Mesodermal cell (in vitro differentiated cells): ENCODE measurements around the gene CENPE.

ENCODE experiments used
- H3K27ac ChIP-seq: 2 replicates; pipeline ENCODE4 v1.7.0; 2013; ENCODE audit warnings: mild to moderate bottlenecking, low read depth, low read length, moderate library complexity; ENCODE audit not compliant: severe bottlenecking
- H3K36me3 ChIP-seq: 2 replicates; pipeline ENCODE4 v1.7.1; 2013; ENCODE audit warnings: mild to moderate bottlenecking, low read length, moderate library complexity; ENCODE audit not compliant: control insufficient read depth, insufficient read depth
- H3K4me1 ChIP-seq: one replicate; pipeline ENCODE4 v1.7.1; 2013; ENCODE audit warnings: mild to moderate bottlenecking, low read length; ENCODE audit not compliant: insufficient read depth, control insufficient read depth, poor library complexity, severe bottlenecking
- H3K4me3 ChIP-seq: 2 replicates; pipeline ENCODE4 v1.7.0; 2013; ENCODE audit warnings: low read length, control low read depth, mild to moderate bottlenecking; ENCODE audit not compliant: insufficient read depth, poor library complexity, severe bottlenecking; ENCODE audit errors: extremely low read depth
- H3K9me3 ChIP-seq: 2 replicates; pipeline ENCODE4 v1.7.1; 2013; ENCODE audit warnings: mild to moderate bottlenecking, low read length, moderate library complexity; ENCODE audit not compliant: control insufficient read depth
- WGBS, 2 experiments: methylation state at CpG; one replicate each; pipeline ENCODE4 v1.1.5; 2013; ENCODE audit warnings: missing lambda C conversion rate in 2 of 2; ENCODE audit not compliant: insufficient coverage in 2 of 2; 5-methylcytosine and 5-hydroxymethylcytosine counted together

Gene CENPE

GRCh38 chr4:103099691-103100392 lies 98.3 kb downstream of the CENPE start, which contains the start of gene BDH2:
Gene BDH2, minus strand, starts transcription at chr4:103099834. Its CDS starts 3,580 bp downstream, at chr4:103096254.
- Histone ChIP-seq H3K36me3 (no peaks in the 10 kb centered on the region), H3K4me3 (peak within 1 kb of the TSS; percentile 48), H3K9me3 (no peaks in the 10 kb centered on the region), H3K4me1 (peaks cover 5% of the 10 kb centered on the region), H3K27ac (peak within 1 kb of the TSS; percentile 20)
- WGBS, 2 experiments: 14 to 17% methylated on average over 4 to 6 of the region's 11 CpGs

- 14 to 78% methylated on average over 1 to 2 of the region's 4 CpGs for WGBS, 2 experiments
Observed at GRCh38 chr4:103098756-103099440, 99.2 kb downstream of the CENPE start.

DNA sequence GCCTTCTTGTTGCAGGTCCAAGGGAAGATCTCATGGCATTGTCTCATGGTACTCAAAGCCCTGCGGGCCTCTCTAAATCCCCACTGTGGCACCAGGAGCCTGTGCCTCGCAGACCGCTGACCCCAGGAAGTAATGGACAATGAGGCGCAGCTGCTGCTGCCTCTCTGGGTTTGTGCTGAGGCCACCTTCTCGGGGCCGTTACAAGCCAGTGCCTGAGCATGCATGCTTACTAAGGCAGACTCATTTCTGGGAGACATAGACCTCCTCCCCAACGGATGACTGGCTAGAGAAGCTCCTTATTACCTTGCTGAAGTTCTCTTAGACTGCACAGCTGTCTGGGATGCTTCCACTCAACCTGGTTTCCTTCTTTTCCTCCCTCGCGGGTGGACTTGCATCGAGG lies 99.8 kb downstream of the CENPE start:
- H3K4me1 ChIP-seq: peaks cover 5% of the 10 kb centered on the region
- H3K4me3 ChIP-seq: no peak overlapping the region
- no peaks in the 10 kb centered on the region for H3K36me3 ChIP-seq
- H3K9me3 ChIP-seq: no peaks in the 10 kb centered on the region
- 89 to 94% methylated on average over 10 of the region's 10 CpGs for WGBS, 2 experiments
- no peak overlapping the region for H3K27ac ChIP-seq

More at GRCh38 chr4:103098756-103099440, 99.2 kb downstream of the CENPE start:
- peaks cover 5% of the 10 kb centered on the region for H3K4me1 ChIP-seq
- peak overlapping the region; percentile 48 for H3K4me3 ChIP-seq
- H3K36me3 ChIP-seq: no peaks in the 10 kb centered on the region
- H3K9me3 ChIP-seq: no peaks in the 10 kb centered on the region
- H3K27ac ChIP-seq: peak overlapping the region; percentile 20

DNA sequence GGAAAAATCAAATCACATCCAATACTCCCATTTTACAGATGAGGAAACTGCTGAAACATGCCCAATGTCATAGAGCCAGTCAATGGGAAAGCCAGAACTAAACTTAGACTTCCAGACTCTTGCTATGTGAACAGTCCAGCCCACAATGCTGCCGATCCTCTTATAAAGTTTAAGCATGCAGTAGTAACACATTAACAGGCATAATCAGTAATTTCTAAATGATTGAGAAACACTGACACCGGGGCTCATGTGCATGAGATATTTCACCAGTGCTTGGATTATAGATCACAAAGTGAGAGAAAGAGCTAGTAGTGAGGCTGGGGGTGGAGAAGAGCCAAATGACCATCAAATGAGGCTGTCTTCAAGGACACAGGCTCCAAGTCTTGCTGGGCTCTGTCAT lies 101.0 kb downstream of the CENPE start:
- WGBS, 2 experiments: 93 to 100% methylated on average over 1 to 2 of the region's 2 CpGs
- Histone ChIP-seq H3K4me1 (peaks cover 5% of the 10 kb centered on the region), H3K27ac (no peak overlapping the region), H3K36me3 (peaks cover 6% of the 10 kb centered on the region), H3K4me3 (no peak overlapping the region), H3K9me3 (no peaks in the 10 kb centered on the region)

GRCh38 chr4:103095080-103095479 lies 103.1 kb downstream of the CENPE start:
- H3K4me1 ChIP-seq: peaks cover 5% of the 10 kb centered on the region
- WGBS, 2 experiments: 84 to 100% methylated on average over 2 to 3 of the region's 3 CpGs
- peaks cover 19% of the 10 kb centered on the region for H3K36me3 ChIP-seq

DNA sequence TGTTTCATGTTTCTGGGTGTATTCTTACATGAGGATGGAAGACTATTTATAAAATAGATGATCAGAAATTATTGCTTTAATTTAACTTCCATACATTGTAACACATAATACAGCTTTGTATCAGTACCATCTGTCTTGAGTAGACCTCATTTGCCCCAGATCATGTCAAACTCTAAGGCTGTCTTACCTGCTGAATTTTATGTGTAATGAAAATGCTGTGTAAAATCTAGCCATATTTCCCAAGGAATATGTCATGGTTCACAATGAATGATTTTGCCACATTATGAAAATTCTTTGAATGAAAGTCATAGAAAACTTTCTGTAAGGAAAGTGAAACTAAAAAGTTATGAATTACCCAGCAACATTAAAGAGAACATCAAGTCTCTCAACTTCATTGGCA lies 105.9 kb downstream of the CENPE start:
- no peak overlapping the region for H3K27ac ChIP-seq
- H3K4me1 ChIP-seq: peaks cover 5% of the 10 kb centered on the region
- H3K36me3 ChIP-seq: peaks cover 45% of the 10 kb centered on the region
- H3K9me3 ChIP-seq: no peaks in the 10 kb centered on the region
- no peak overlapping the region for H3K4me3 ChIP-seq

More at GRCh38 chr4:103095080-103095479, 103.1 kb downstream of the CENPE start:
- no peak overlapping the region for H3K27ac ChIP-seq
- no peaks in the 10 kb centered on the region for H3K9me3 ChIP-seq
- H3K4me3 ChIP-seq: no peak overlapping the region

GRCh38 chr4:103091601-103092223 lies 106.4 kb downstream of the CENPE start:
- WGBS, 2 experiments: 75% methylated on average over 3 of the region's 3 CpGs; no CpG with 5 or more reads in 1 of the 2 experiments
- no peaks in the 10 kb centered on the region for H3K9me3 ChIP-seq
- H3K36me3 ChIP-seq: peaks cover 50% of the 10 kb centered on the region
- no peak overlapping the region for H3K27ac ChIP-seq
- no peak overlapping the region for H3K4me3 ChIP-seq
- H3K4me1 ChIP-seq: peaks cover 5% of the 10 kb centered on the region

GRCh38 chr4:103089481-103089880 lies 108.7 kb downstream of the CENPE start:
- peaks cover 65% of the 10 kb centered on the region for H3K36me3 ChIP-seq
- no peaks in the 10 kb centered on the region for H3K9me3 ChIP-seq
- no peak overlapping the region for H3K27ac ChIP-seq
- H3K4me3 ChIP-seq: no peak overlapping the region
- no peaks in the 10 kb centered on the region for H3K4me1 ChIP-seq
- 80 to 100% methylated on average over 2 of the region's 2 CpGs for WGBS, 2 experiments

DNA sequence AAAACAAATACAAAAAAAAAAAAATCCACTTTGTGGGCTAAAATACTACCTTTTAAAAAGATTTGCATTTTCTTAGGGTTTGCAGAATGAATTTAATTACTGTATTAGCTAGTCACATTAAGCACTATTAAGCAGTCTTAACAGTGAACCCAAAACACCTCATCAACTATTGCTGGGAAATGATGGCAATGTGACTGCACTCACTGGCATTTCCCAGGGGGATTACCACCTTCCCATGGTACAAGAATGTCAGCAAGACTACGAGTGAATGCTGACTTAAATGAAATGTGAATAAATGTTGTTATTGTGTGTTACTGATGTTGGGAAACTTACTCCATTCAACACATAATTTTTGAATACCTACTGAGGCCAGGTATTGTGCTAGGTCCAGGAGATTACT lies 111.6 kb downstream of the CENPE start:
- H3K36me3 ChIP-seq: peaks cover 56% of the 10 kb centered on the region
- H3K27ac ChIP-seq: no peak overlapping the region
- H3K9me3 ChIP-seq: no peaks in the 10 kb centered on the region
- no peak overlapping the region for H3K4me3 ChIP-seq
- WGBS, 2 experiments: no CpG with 5 or more reads among the region's 1 CpG
- no peaks in the 10 kb centered on the region for H3K4me1 ChIP-seq

GRCh38 chr4:103085555-103086196 lies 112.5 kb downstream of the CENPE start:
- Histone ChIP-seq H3K36me3 (peaks cover 52% of the 10 kb centered on the region), H3K9me3 (no peaks in the 10 kb centered on the region), H3K4me1 (no peaks in the 10 kb centered on the region), H3K4me3 (no peak overlapping the region), H3K27ac (no peak overlapping the region)
- 100% methylated on average over 1 of the region's 2 CpGs; no CpG with 5 or more reads in 1 of the 2 experiments for WGBS, 2 experiments
